GM23248 (cell line): Measurements from ENCODE around the gene TGM2.

Experiments used
- EZH2 ChIP-seq: fragments of 200-600 bp; sonication (generic); IDR thresholded peaks from 2 replicates; pipeline ENCODE4 v1.6.1; 2018; ENCODE audit warnings: antibody characterized with exemption, mild to moderate bottlenecking; ENCODE audit not compliant: insufficient read depth, poor library complexity, severe bottlenecking
- EZH2phosphoT487 ChIP-seq: fragments of 200-600 bp; sonication (generic); IDR thresholded peaks from 2 replicates; pipeline ENCODE4 v1.6.1; 2018; ENCODE audit warnings: antibody characterized with exemption, moderate library complexity, mild to moderate bottlenecking, low read depth; ENCODE audit not compliant: insufficient read depth

- TF ChIP-seq EZH2 (no peak), EZH2phosphoT487 (no peak)
These were observed 22.4 kb upstream of the TGM2 start for GRCh38 chr20:38187517-38187916.
